Measurements from ENCODE around the gene ZC3H7A. TPM values are rescaled to one million over a fixed set of nuclear protein-coding genes. Genes with fewer than 3 reads are reported as not detected.

The ZC3H7A gene
- total RNA-seq, 4 donors from 2014 or later = 32.7 to 65.8 (median 41.9) TPM

DNA sequence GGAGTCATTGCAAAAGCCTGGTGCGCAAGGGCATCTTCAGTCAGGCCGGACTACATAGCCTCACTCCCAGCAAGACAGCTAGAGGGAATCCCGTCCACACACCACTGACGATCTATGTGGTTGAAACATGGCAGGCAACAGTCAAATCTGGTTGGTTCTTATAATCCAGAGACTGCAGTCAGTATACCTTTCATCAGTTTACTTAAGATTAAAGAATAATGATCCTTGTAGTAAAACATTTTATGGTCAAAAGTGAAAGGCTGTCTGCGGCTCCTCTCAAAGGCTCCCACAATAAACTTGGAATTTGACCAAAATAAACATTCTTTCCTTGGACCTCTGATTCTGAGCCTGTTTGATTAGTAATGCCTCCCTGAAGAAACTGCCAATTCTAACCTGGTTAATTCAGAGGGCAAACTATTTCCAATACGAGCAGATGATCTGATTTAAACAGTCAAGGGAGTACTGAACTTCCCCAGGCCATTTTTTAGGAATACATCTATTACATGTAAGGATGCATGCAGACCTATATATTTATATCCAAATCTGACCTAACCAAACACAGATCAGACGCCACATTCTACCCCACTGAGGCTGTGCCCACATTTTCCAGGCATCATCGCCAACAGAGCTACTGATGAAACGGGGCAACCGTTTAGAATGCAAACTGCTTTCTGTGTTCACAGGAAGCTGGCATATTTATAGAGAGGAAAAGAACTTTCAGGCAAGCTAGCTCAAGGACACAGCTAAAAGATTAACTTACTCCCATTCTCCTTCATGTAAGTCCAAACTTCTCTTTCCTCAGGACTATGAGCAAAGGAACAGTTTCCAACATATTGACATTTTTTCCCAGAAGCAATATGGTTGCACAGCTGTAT is 39.1 kb downstream of the ZC3H7A start:
- no peak overlapping the region for H3K4me3 ChIP-seq
- no peak for DNase-seq (ENCODE audit: low spot score in 2 of 2)
- no peaks in the 10 kb centered on the region for H3K27me3 ChIP-seq
- H3K36me3 ChIP-seq = peaks cover 94% of the 10 kb centered on the region
- 68% methylated on average over 10 of the region's 10 CpGs for WGBS
- no peaks in the 10 kb centered on the region for H3K4me1 ChIP-seq
- no peak overlapping the region for H3K27ac ChIP-seq
- no peaks in the 10 kb centered on the region for H3K9me3 ChIP-seq
- TF ChIP-seq EP300 (IDR thresholded peaks at IDR 0.05) (no peak), POLR2A (IDR thresholded peaks at IDR 0.05) (no peak), POLR2AphosphoS5 (IDR thresholded peaks at IDR 0.05) (no peak)
- TF ChIP-seq, protein P1, sequence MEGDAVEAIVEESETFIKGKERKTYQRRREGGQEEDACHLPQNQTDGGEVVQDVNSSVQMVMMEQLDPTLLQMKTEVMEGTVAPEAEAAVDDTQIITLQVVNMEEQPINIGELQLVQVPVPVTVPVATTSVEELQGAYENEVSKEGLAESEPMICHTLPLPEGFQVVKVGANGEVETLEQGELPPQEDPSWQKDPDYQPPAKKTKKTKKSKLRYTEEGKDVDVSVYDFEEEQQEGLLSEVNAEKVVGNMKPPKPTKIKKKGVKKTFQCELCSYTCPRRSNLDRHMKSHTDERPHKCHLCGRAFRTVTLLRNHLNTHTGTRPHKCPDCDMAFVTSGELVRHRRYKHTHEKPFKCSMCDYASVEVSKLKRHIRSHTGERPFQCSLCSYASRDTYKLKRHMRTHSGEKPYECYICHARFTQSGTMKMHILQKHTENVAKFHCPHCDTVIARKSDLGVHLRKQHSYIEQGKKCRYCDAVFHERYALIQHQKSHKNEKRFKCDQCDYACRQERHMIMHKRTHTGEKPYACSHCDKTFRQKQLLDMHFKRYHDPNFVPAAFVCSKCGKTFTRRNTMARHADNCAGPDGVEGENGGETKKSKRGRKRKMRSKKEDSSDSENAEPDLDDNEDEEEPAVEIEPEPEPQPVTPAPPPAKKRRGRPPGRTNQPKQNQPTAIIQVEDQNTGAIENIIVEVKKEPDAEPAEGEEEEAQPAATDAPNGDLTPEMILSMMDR (IDR thresholded peaks at IDR 0.05) = no peak

DNA sequence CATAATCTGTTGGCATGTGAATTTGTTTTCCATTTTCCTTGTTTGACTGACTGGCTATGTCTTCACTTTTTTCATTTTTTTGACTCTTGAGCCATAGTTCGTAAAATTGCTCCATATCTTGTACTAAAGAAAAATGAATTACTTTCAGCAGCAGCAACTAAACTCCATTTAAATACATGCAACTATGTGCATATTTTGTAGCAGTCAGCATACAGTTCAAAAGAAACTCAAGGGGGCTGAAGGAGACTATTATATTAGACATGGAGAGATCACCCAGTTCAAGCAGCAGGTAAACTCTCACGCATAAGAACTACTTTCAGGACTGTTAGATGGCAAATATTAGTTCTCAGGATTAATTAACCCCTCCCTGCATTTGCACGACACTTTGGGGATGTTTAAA is 40.8 kb downstream of the ZC3H7A start:
- Histone ChIP-seq H3K36me3 (peaks cover 94% of the 10 kb centered on the region), H3K27ac (no peak overlapping the region)
- 87% methylated on average over 3 of the region's 3 CpGs for WGBS

DNA sequence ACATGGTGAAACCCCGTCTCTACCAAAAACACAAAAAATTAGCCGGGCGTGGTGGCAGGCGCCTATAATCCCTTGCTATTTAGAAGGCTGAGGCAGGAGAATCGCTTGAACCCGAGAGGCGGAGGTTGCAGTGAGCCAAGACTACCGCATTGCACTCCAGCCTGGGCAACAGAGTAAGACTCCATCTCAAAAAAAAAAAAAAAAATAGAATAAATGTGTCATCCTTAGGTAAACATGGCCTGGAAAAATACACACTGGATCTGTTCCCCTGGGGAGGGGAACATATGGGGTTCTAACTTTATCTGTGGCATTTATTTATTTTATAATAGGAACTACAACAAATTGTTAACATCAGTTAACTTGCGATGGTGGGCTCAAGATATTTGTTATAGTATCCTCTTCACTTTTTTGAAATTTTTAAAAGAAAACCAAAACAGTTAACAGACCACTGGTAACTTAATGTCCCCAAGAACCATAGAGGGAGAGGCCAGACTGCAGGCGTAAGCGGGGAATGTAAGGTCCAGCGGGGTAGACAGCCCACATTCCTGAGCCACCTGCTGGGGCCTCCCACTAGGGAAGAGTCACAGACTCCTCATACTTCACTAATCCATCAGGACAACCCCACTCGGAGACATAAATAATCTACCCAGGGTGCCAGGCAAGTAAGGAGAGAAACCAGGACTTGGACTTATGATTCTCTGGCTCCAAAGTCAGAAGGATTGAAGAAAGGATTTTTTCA is 41.9 kb downstream of the ZC3H7A start:
- WGBS = 95% methylated on average over 13 of the region's 13 CpGs
- H3K36me3 ChIP-seq = peaks cover 94% of the 10 kb centered on the region
- no peaks in the 10 kb centered on the region for H3K4me1 ChIP-seq
- H3K4me3 ChIP-seq = no peak overlapping the region
- no peak overlapping the region for H3K27ac ChIP-seq
- no peaks in the 10 kb centered on the region for H3K9me3 ChIP-seq
- TF ChIP-seq POLR2A (IDR thresholded peaks at IDR 0.05) (no peak), EP300 (IDR thresholded peaks at IDR 0.05) (no peak)
- TF ChIP-seq, protein P1 (IDR thresholded peaks at IDR 0.05) = no peak
- no peak for DNase-seq (ENCODE audit: low spot score in 2 of 2)
- no peaks in the 10 kb centered on the region for H3K27me3 ChIP-seq

More for the DNA sequence above, 40.8 kb downstream of the ZC3H7A start:
- H3K9me3 ChIP-seq = no peaks in the 10 kb centered on the region
- H3K4me3 ChIP-seq = no peak overlapping the region
- H3K4me1 ChIP-seq = no peaks in the 10 kb centered on the region
- H3K27me3 ChIP-seq = no peaks in the 10 kb centered on the region
- DNase-seq (ENCODE audit: low spot score in 2 of 2) = no peak
- no peak for TF ChIP-seq POLR2A (IDR thresholded peaks at IDR 0.05)
- TF ChIP-seq, protein P1 (IDR thresholded peaks at IDR 0.05) = no peak
- TF ChIP-seq POLR2AphosphoS5 (IDR thresholded peaks at IDR 0.05) = no peak
- no peak for TF ChIP-seq EP300 (IDR thresholded peaks at IDR 0.05)

DNA sequence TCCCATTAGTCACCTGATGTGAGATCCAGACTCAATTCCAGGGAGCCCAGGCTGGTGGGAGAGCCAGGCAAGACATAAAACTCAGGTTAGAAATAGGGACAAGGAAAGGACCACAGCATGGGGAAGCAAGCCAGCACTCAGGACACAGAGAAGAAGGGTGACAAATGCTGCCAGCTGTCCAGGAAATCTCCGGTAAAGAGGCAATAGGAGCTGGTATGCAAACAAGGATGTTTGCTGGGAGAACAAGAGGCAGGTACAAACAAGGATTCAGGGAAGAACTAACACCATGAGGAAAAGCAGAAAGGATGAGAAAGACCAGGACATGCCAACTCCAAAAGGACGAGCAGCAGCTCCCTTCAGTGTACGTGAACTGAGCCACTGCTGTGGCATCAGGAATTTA is 44.2 kb downstream of the ZC3H7A start:
- 90% methylated on average over 3 of the region's 3 CpGs for WGBS
- TF ChIP-seq EP300 (IDR thresholded peaks at IDR 0.05) (no peak), POLR2AphosphoS5 (IDR thresholded peaks at IDR 0.05) (no peak), POLR2A (IDR thresholded peaks at IDR 0.05) (no peak)
- TF ChIP-seq, protein P1 (IDR thresholded peaks at IDR 0.05) = no peak
- Histone ChIP-seq H3K27ac (no peak overlapping the region), H3K4me3 (no peak overlapping the region), H3K4me1 (no peaks in the 10 kb centered on the region), H3K27me3 (no peaks in the 10 kb centered on the region), H3K9me3 (no peaks in the 10 kb centered on the region), H3K36me3 (peaks cover 93% of the 10 kb centered on the region)
- no peak for DNase-seq (ENCODE audit: low spot score in 2 of 2)

DNA sequence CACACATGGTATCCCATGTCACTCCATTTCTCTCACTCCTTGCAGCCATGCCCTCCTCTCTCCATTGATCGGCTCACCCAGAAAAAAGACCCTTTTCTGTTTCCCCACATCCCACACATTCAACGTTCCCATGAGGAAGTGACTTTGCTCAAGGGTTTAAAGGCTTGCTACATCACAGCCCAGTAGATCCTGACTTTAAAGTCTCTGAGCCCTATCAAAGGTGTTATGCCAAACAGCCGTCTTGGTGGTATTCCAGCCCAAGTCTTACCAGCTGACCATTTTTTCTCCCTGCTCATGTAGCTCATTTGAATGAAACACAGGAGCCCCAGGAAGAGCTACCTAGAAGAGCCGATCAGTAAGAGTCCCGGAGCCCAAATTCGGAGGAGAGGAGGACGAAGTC is 47.0 kb downstream of the ZC3H7A start:
- H3K4me1 ChIP-seq = no peaks in the 10 kb centered on the region
- H3K27ac ChIP-seq = no peak overlapping the region
- H3K9me3 ChIP-seq = no peaks in the 10 kb centered on the region
- WGBS = 90% methylated on average over 7 of the region's 7 CpGs
- TF ChIP-seq EP300 (IDR thresholded peaks at IDR 0.05) (no peak), POLR2A (IDR thresholded peaks at IDR 0.05) (no peak), POLR2AphosphoS5 (IDR thresholded peaks at IDR 0.05) (no peak)
- TF ChIP-seq, protein P1 (IDR thresholded peaks at IDR 0.05) = no peak
- H3K36me3 ChIP-seq = peaks cover 67% of the 10 kb centered on the region
- no peak for DNase-seq (ENCODE audit: low spot score in 2 of 2)
- no peak overlapping the region for H3K4me3 ChIP-seq
- H3K27me3 ChIP-seq = no peaks in the 10 kb centered on the region

Data from suprapubic skin (tissue), 4 donors.